Measurements from ENCODE around the gene CRIP3. TPM values are rescaled to one million over a fixed set of nuclear protein-coding genes. Genes with fewer than 3 reads are reported as not detected.
A peak's percentile ranks its signal among the peaks of the same experiment; 100 is the strongest.

The CRIP3 gene
- total and polyA plus RNA-seq, 2 of the 8 experiments (the other 6 are each of a cell fraction or from before 2014, with no cell fraction given) = 34.0 to 46.3 TPM

- Histone ChIP-seq H2BK5ac (ENCODE audit: low read depth, low read length) (no peak overlapping the region), H3K79me2 (ENCODE audit: control insufficient read depth in 1 of 2, insufficient read depth in 2 of 2, low read length in 2 of 2) (no peaks in the 10 kb centered on the region), H3K23me2 (ENCODE audit: low read depth, low read length) (no peaks in the 10 kb centered on the region; the same call in 1 of the 2 replicates), H3K27ac (ENCODE audit: low read depth, low read length) (no peak overlapping the region), H4K91ac (replicated peaks; ENCODE audit: insufficient read length, low read length) (no peak overlapping the region), H3K56ac (replicated peaks; ENCODE audit: insufficient read length, low read depth, low read length) (no peak overlapping the region), H2BK12ac (ENCODE audit: low read depth, low read length) (peak overlapping the region; percentile 75; the same call in 1 of the 2 replicates), H4K5ac (ENCODE audit: insufficient read length, low read depth, low read length) (no peak overlapping the region), H3K23ac (ENCODE audit: insufficient read length) (no peak overlapping the region), H4K20me1 (replicated peaks in 1 of 2; ENCODE audit: control insufficient read depth in 1 of 2, insufficient read depth in 2 of 2, low read length in 2 of 2) (no peaks in the 10 kb centered on the region), H2AK5ac (ENCODE audit: low read depth, low read length) (no peak overlapping the region), H3K79me1 (ENCODE audit: low read depth, low read length) (no peaks in the 10 kb centered on the region), H4K8ac (ENCODE audit: extremely low read depth, insufficient read depth, low read length) (no peak overlapping the region), H3K4me1 (replicated peaks in 1 of 4; ENCODE audit: control insufficient read depth in 3 of 4, insufficient read depth in 4 of 4, low read length in 3 of 4) (peaks cover 0 to 14% (median 9%) of the 10 kb centered on the region in 4 experiments; a peak in 5 of 7 replicates), H2BK15ac (ENCODE audit: low read length) (no peak overlapping the region; the same call in 1 of the 2 replicates), H3K14ac (ENCODE audit: insufficient read length) (no peak overlapping the region), H3K4me3 (ENCODE audit: extremely low read depth in 1 of 4, insufficient read depth in 2 of 4, low read depth in 3 of 4, low read length in 4 of 4) (peak overlapping the region in 1 of 4 experiments; percentile 65; a peak in 1 of 8 replicates), H2AFZ (ENCODE audit: low read length) (peak overlapping the region; percentile 76; the same call in 1 of the 2 replicates), H3K27me3 (replicated peaks in 1 of 4; ENCODE audit: control insufficient read depth in 3 of 4, extremely low read depth in 1 of 4, insufficient read depth in 3 of 4, low read length in 3 of 4) (peaks cover 0 to 28% (median 19%) of the 10 kb centered on the region in 4 experiments; a peak in 5 of 7 replicates), H3K9me3 (ENCODE audit: insufficient read depth in 2 of 2, low read depth in 1 of 2, low read length in 1 of 2) (no peaks in the 10 kb centered on the region), H3K4ac (replicated peaks; ENCODE audit: insufficient read length, low read depth, low read length) (no peak overlapping the region), H3K18ac (ENCODE audit: extremely low read depth, low read length) (no peak overlapping the region; the same call in 1 of the 2 replicates), H3K36me3 (ENCODE audit: control insufficient read depth in 2 of 4, insufficient read depth in 4 of 4, low read length in 3 of 4) (no peaks in the 10 kb centered on the region), H2BK20ac (ENCODE audit: low read length) (0 out of 2 replicates have a peak overlapping the region, but pooled peaks have one; percentile 72), H2BK120ac (replicated peaks; ENCODE audit: low read depth, low read length) (no peak overlapping the region), H3K9ac (replicated peaks in 1 of 4; ENCODE audit: extremely low read depth in 1 of 4, low read depth in 3 of 4, low read length in 3 of 4) (no peak overlapping the region), H3K4me2 (ENCODE audit: insufficient read depth in 1 of 2, low read depth in 2 of 2, low read length in 2 of 2) (peak overlapping the region; percentile 44 to 72; a peak in 2 of 4 replicates)
- no peak for DNase-seq (ENCODE audit: low read depth in 1 of 2, low spot score in 2 of 2)
- no peak for TF ChIP-seq SIRT6 (IDR thresholded peaks at IDR 0.05; ENCODE audit: low read length)
- TF ChIP-seq HDAC6 (IDR thresholded peaks at IDR 0.05; ENCODE audit: low read depth, low read length) = no peak
- TF ChIP-seq CBX5 (IDR thresholded peaks at IDR 0.05; ENCODE audit: low read depth, low read length) = no peak
- TF ChIP-seq EGR1 (IDR thresholded peaks at IDR 0.05; ENCODE audit: borderline replicate concordance, low read depth, low read length) = no peak
- no peak for TF ChIP-seq KDM4A (IDR thresholded peaks at IDR 0.05; ENCODE audit: low read depth, low read length, severe bottlenecking)
- no peak for TF ChIP-seq GABPA (IDR thresholded peaks at IDR 0.05; ENCODE audit: borderline replicate concordance, insufficient read depth, low read length)
- TF ChIP-seq POLR2AphosphoS5 (IDR thresholded peaks at IDR 0.05; ENCODE audit: low read depth, low read length) = no peak
- no peak for TF ChIP-seq RNF2 (IDR thresholded peaks at IDR 0.05; ENCODE audit: borderline replicate concordance, low read depth, low read length, missing control alignments, poor library complexity, severe bottlenecking)
- TF ChIP-seq TAF7 (optimal IDR thresholded peaks at IDR 0.05; ENCODE audit: borderline replicate concordance, low read depth, low read length) = no peak
- TF ChIP-seq PHF8 (conservative IDR thresholded peaks at IDR 0.05; ENCODE audit: low read depth, low read length) = no peak
- TF ChIP-seq RFX5 (IDR thresholded peaks at IDR 0.05; ENCODE audit: borderline replicate concordance, low read depth, low read length) = no peak
- no peak for TF ChIP-seq RXRA (IDR thresholded peaks at IDR 0.05; ENCODE audit: insufficient read depth, low read depth, low read length)
- FAIRE-seq = no peak
- CTCF ChIA-PET (ENCODE audit: partially characterized antibody) = interaction anchor here (0.9 to 3.9 kb wide), 9 partner anchors 8 to 150 kb away, joined by 3 to 50 read pairs (median 8); partner anchors contain the start of gene SLC22A7
- POLR2A ChIA-PET (ENCODE audit: partially characterized antibody) = interaction anchor here (1.4 to 2.6 kb wide), 2 partner anchors 18 to 56 kb away, joined by 3 to 5 read pairs; partner anchors contain the start of gene DNPH1
- WGBS, 2 experiments (ENCODE audit: extremely low coverage in 1 of 2, insufficient coverage in 1 of 2, insufficient read length in 1 of 2, insufficient replicate concordance in 2 of 2, low coverage in 1 of 2, low lambda C conversion rate in 2 of 2, missing lambda C conversion rate in 1 of 2) = 94% methylated on average over 5 of the region's 5 CpGs; no CpG with 5 or more reads in 1 of the 2 experiments
Measured at GRCh38 chr6:43285832-43286231, 22.8 kb downstream of the CRIP3 start.
